Mesenchymal stem cell (in vitro differentiated cells and primary cell): ENCODE results near the gene MCM6.
A peak's percentile ranks its signal among the peaks of the same experiment; 100 is the strongest.

Experiments used
- DNase-seq: peaks from one replicate; pipeline ENCODE4 v3.0.0-alpha.2; 2013
- H2AFZ ChIP-seq: one replicate; pipeline ENCODE4 v1.6.1; 2013; ENCODE audit warnings: low read depth, mild to moderate bottlenecking, control low read depth, inconsistent platforms, low read length, moderate library complexity
- H2AK5ac ChIP-seq: 2 replicates; pipeline ENCODE4 v1.6.1; 2013; ENCODE audit warnings: low read length, moderate library complexity, mild to moderate bottlenecking, inconsistent platforms; ENCODE audit not compliant: severe bottlenecking
- H2BK120ac ChIP-seq: one replicate; pipeline ENCODE4 v1.6.1; 2013; ENCODE audit warnings: low read depth, mild to moderate bottlenecking, inconsistent platforms, low read length, moderate library complexity
- H2BK12ac ChIP-seq, 2 experiments: one replicate each; pipeline ENCODE4 v1.6.1; 2013; ENCODE audit warnings: inconsistent platforms in 2 of 2, low read length in 2 of 2, mild to moderate bottlenecking in 2 of 2, moderate library complexity in 2 of 2, control low read depth in 1 of 2
- H2BK15ac ChIP-seq: one replicate; pipeline ENCODE4 v1.6.1; 2013; ENCODE audit warnings: mild to moderate bottlenecking, low read depth, inconsistent platforms; ENCODE audit not compliant: poor library complexity, severe bottlenecking
- H2BK5ac ChIP-seq: 2 replicates; pipeline ENCODE4 v1.6.1; 2013; ENCODE audit warnings: low read depth, mild to moderate bottlenecking, low read length, control low read depth, inconsistent platforms; ENCODE audit not compliant: poor library complexity, severe bottlenecking
- H3K14ac ChIP-seq, 2 experiments: one replicate each; pipeline ENCODE4 v1.6.1; 2013; ENCODE audit warnings: inconsistent platforms in 2 of 2, low read length in 2 of 2, control low read depth in 1 of 2, mild to moderate bottlenecking in 1 of 2, moderate library complexity in 1 of 2
- H3K18ac ChIP-seq, 2 experiments: one replicate each; pipeline ENCODE4 v1.6.1; 2013; ENCODE audit warnings: inconsistent platforms in 2 of 2, low read length in 2 of 2, control low read depth in 1 of 2, low read depth in 1 of 2, mild to moderate bottlenecking in 1 of 2
- H3K23ac ChIP-seq, 2 experiments: one replicate each; pipeline ENCODE4 v1.6.1; 2013; ENCODE audit warnings: inconsistent platforms in 2 of 2, low read length in 2 of 2, mild to moderate bottlenecking in 2 of 2, moderate library complexity in 2 of 2, control low read depth in 1 of 2
- H3K27ac ChIP-seq: 2 replicates; pipeline ENCODE4 v1.5.1; 2013; ENCODE audit warnings: mild to moderate bottlenecking, moderate library complexity, low read length, control low read depth, inconsistent platforms; ENCODE audit not compliant: poor library complexity, severe bottlenecking
- H3K27me3 ChIP-seq, 2 experiments: 2 replicates each; pipeline versions ENCODE4 v1.6.1 to v1.7.0; 2013; ENCODE audit warnings: low read length in 2 of 2, mild to moderate bottlenecking in 2 of 2, moderate library complexity in 2 of 2, control low read depth in 1 of 2, inconsistent platforms in 1 of 2; ENCODE audit not compliant: control insufficient read depth in 1 of 2, insufficient read depth in 1 of 2
- H3K36me3 ChIP-seq, 2 experiments: 2 replicates each; pipeline versions ENCODE4 v1.6.1 to v1.7.0; 2013; ENCODE audit warnings: low read length in 2 of 2, control low read depth in 1 of 2, inconsistent platforms in 1 of 2, low read depth in 1 of 2, mild to moderate bottlenecking in 1 of 2; ENCODE audit not compliant: insufficient read depth in 2 of 2, control insufficient read depth in 1 of 2
- H3K4ac ChIP-seq, 2 experiments: one replicate each; pipeline ENCODE4 v1.6.1; 2013; ENCODE audit warnings: inconsistent platforms in 2 of 2, low read length in 2 of 2, mild to moderate bottlenecking in 2 of 2, moderate library complexity in 2 of 2, control low read depth in 1 of 2, low read depth in 1 of 2
- H3K4me1 ChIP-seq: 2 replicates; pipeline ENCODE4 v1.6.1; 2013; ENCODE audit warnings: low read depth, low read length, control low read depth; ENCODE audit not compliant: control insufficient read depth, insufficient read depth
- H3K4me2 ChIP-seq: 2 replicates; pipeline ENCODE4 v1.6.1; 2013; ENCODE audit warnings: low read length, mild to moderate bottlenecking, inconsistent platforms; ENCODE audit not compliant: poor library complexity, severe bottlenecking
- H3K4me3 ChIP-seq, 2 experiments: 2 replicates each; pipeline versions ENCODE4 v1.5.1 to v1.7.0; 2013; ENCODE audit warnings: low read length in 2 of 2, mild to moderate bottlenecking in 2 of 2, control low read depth in 1 of 2, low read depth in 1 of 2; ENCODE audit not compliant: insufficient read depth in 1 of 2
- H3K79me1 ChIP-seq: replicated peaks from 2 replicates; pipeline ENCODE4 v1.6.1; 2013; ENCODE audit warnings: mild to moderate bottlenecking, control low read depth, low read length, inconsistent platforms; ENCODE audit not compliant: poor library complexity, severe bottlenecking
- H3K9ac ChIP-seq: 2 replicates; pipeline ENCODE4 v1.7.0; 2013; ENCODE audit warnings: mild to moderate bottlenecking, low read length, moderate library complexity
- H3K9me3 ChIP-seq: 2 replicates; pipeline ENCODE4 v1.7.0; 2013; ENCODE audit warnings: mild to moderate bottlenecking, low read length; ENCODE audit not compliant: control insufficient read depth
- H4K8ac ChIP-seq: one replicate; pipeline ENCODE4 v1.6.1; 2013; ENCODE audit warnings: inconsistent platforms, mild to moderate bottlenecking, low read length, moderate library complexity
- H4K91ac ChIP-seq: one replicate; pipeline ENCODE4 v1.6.1; 2013; ENCODE audit warnings: mild to moderate bottlenecking, low read length, inconsistent platforms
- WGBS: methylation state at CpG from one replicate; pipeline ENCODE4 v1.1.7; 2013; ENCODE audit warnings: mixed read lengths; 5-methylcytosine and 5-hydroxymethylcytosine counted together

The MCM6 gene

GRCh38 chr2:135903650-135904049 is 27.4 kb upstream of the MCM6 start:
- Histone ChIP-seq H3K4me1 (no peaks in the 10 kb centered on the region), H2AK5ac (no peak overlapping the region), H3K4ac (no peak overlapping the region), H2AFZ (no peak overlapping the region), H3K4me2 (no peak overlapping the region), H3K18ac (no peak overlapping the region), H2BK5ac (no peak overlapping the region), H4K8ac (no peak overlapping the region), H4K91ac (no peak overlapping the region), H3K79me1 (no peaks in the 10 kb centered on the region), H3K27me3 (no peaks in the 10 kb centered on the region), H3K9me3 (no peaks in the 10 kb centered on the region), H2BK120ac (no peak overlapping the region), H2BK15ac (no peak overlapping the region), H3K27ac (no peak overlapping the region), H3K36me3 (peaks cover 6 to 35% of the 10 kb centered on the region in 2 experiments), H3K14ac (no peak overlapping the region), H2BK12ac (no peak overlapping the region), H3K4me3 (no peak overlapping the region), H3K23ac (no peak overlapping the region), H3K9ac (no peak overlapping the region)
- no peak for DNase-seq
- WGBS = 97% methylated on average over 3 of the region's 3 CpGs

- Histone ChIP-seq H2BK5ac (no peak overlapping the region), H3K4me1 (no peaks in the 10 kb centered on the region), H3K4me3 (no peak overlapping the region), H3K36me3 (peaks cover 7 to 17% of the 10 kb centered on the region in 2 experiments), H4K91ac (no peak overlapping the region), H3K14ac (no peak overlapping the region), H3K4me2 (no peak overlapping the region), H2BK120ac (no peak overlapping the region), H3K27ac (no peak overlapping the region), H3K79me1 (no peaks in the 10 kb centered on the region), H2BK15ac (no peak overlapping the region), H4K8ac (no peak overlapping the region), H3K18ac (no peak overlapping the region), H2AFZ (no peak overlapping the region), H3K9me3 (no peaks in the 10 kb centered on the region), H3K23ac (no peak overlapping the region), H3K27me3 (no peaks in the 10 kb centered on the region), H2BK12ac (no peak overlapping the region), H2AK5ac (no peak overlapping the region), H3K4ac (no peak overlapping the region), H3K9ac (no peak overlapping the region)
- DNase-seq = no peak
- 98% methylated on average over 2 of the region's 4 CpGs for WGBS
Measured at GRCh38 chr2:135899567-135899966, 23.3 kb upstream of the MCM6 start.

- H3K9me3 ChIP-seq = no peaks in the 10 kb centered on the region
- peaks cover 7 to 15% of the 10 kb centered on the region in 2 experiments for H3K36me3 ChIP-seq
Measured at GRCh38 chr2:135898234-135898786, 22.1 kb upstream of the MCM6 start.

GRCh38 chr2:135894930-135895329 is 18.7 kb upstream of the MCM6 start:
- Histone ChIP-seq H3K9ac (no peak overlapping the region), H2BK12ac (no peak overlapping the region), H3K36me3 (peaks cover 0 to 15% of the 10 kb centered on the region in 2 experiments), H4K91ac (no peak overlapping the region), H2AFZ (no peak overlapping the region), H3K4me1 (no peaks in the 10 kb centered on the region), H2BK120ac (no peak overlapping the region), H3K4me2 (no peak overlapping the region), H3K27ac (no peak overlapping the region), H3K14ac (no peak overlapping the region), H3K23ac (no peak overlapping the region), H4K8ac (no peak overlapping the region), H2BK5ac (no peak overlapping the region), H3K18ac (no peak overlapping the region), H3K4ac (no peak overlapping the region), H3K9me3 (no peaks in the 10 kb centered on the region), H2BK15ac (no peak overlapping the region), H2AK5ac (no peak overlapping the region), H3K27me3 (no peaks in the 10 kb centered on the region), H3K79me1 (no peaks in the 10 kb centered on the region), H3K4me3 (no peak overlapping the region)
- DNase-seq = no peak
- no CpG with 5 or more reads among the region's 1 CpG for WGBS

More at GRCh38 chr2:135898234-135898786, 22.1 kb upstream of the MCM6 start:
- Histone ChIP-seq H3K14ac (no peak overlapping the region), H2AFZ (no peak overlapping the region), H3K4me2 (no peak overlapping the region), H3K23ac (no peak overlapping the region), H4K91ac (peak overlapping the region; percentile 39), H3K18ac (no peak overlapping the region), H2BK5ac (no peak overlapping the region), H4K8ac (peak overlapping the region; percentile 23), H3K4me3 (no peak overlapping the region), H2BK120ac (no peak overlapping the region), H2AK5ac (no peak overlapping the region), H2BK12ac (no peak overlapping the region), H3K27ac (no peak overlapping the region), H3K4me1 (no peaks in the 10 kb centered on the region), H3K9ac (no peak overlapping the region), H3K27me3 (no peaks in the 10 kb centered on the region), H3K4ac (no peak overlapping the region), H3K79me1 (no peaks in the 10 kb centered on the region), H2BK15ac (no peak overlapping the region)
- DNase-seq = no peak
- 97% methylated on average over 3 of the region's 3 CpGs for WGBS
